ENCODE data around the gene MSI2.

MSI2 gene

GRCh38 chr17:57441270-57441600, 184.9 kb downstream of the MSI2 start:
- no peak for DNase-seq (ENCODE audit: low read depth, low spot score)
- Histone ChIP-seq H3K9me3 (ENCODE audit: low read depth, low read length) (no peaks in the 10 kb centered on the region), H3K9ac (ENCODE audit: insufficient read length) (no peak overlapping the region), H3K36me3 (ENCODE audit: insufficient read depth, low read length) (no peaks in the 10 kb centered on the region), H3K4me3 (no peak overlapping the region), H3K27ac (no peak overlapping the region)
- no peak for TF ChIP-seq FOXP2 (optimal IDR thresholded peaks at IDR 0.05; ENCODE audit: control extremely low read depth, extremely low read length, insufficient read depth)
- no peak for TF ChIP-seq POLR2AphosphoS5 (IDR thresholded peaks at IDR 0.05; ENCODE audit: borderline replicate concordance, low read depth, low read length)
- TF ChIP-seq EZH2 (IDR thresholded peaks at IDR 0.05): no peak

- Histone ChIP-seq H3K36me3 (ENCODE audit: insufficient read depth, low read length) (no peaks in the 10 kb centered on the region), H3K4me3 (no peak overlapping the region), H3K27ac (no peak overlapping the region), H3K9ac (ENCODE audit: insufficient read length) (no peak overlapping the region), H3K9me3 (ENCODE audit: low read depth, low read length) (no peaks in the 10 kb centered on the region)
- no peak for DNase-seq (ENCODE audit: low read depth, low spot score)
- TF ChIP-seq POLR2AphosphoS5 (IDR thresholded peaks at IDR 0.05; ENCODE audit: borderline replicate concordance, low read depth, low read length): no peak
- TF ChIP-seq EZH2 (IDR thresholded peaks at IDR 0.05): no peak
- no peak for TF ChIP-seq FOXP2 (optimal IDR thresholded peaks at IDR 0.05; ENCODE audit: control extremely low read depth, extremely low read length, insufficient read depth)
Measured at GRCh38 chr17:57442401-57442823, 186.1 kb downstream of the MSI2 start.

GRCh38 chr17:57442914-57443571, 186.7 kb downstream of the MSI2 start:
- TF ChIP-seq FOXP2 (optimal IDR thresholded peaks at IDR 0.05; ENCODE audit: control extremely low read depth, extremely low read length, insufficient read depth) (no peak), EZH2 (IDR thresholded peaks at IDR 0.05) (no peak), POLR2AphosphoS5 (IDR thresholded peaks at IDR 0.05; ENCODE audit: borderline replicate concordance, low read depth, low read length) (no peak)
- Histone ChIP-seq H3K4me3 (no peak overlapping the region), H3K9ac (ENCODE audit: insufficient read length) (no peak overlapping the region), H3K36me3 (ENCODE audit: insufficient read depth, low read length) (no peaks in the 10 kb centered on the region), H3K27ac (no peak overlapping the region), H3K9me3 (ENCODE audit: low read depth, low read length) (no peaks in the 10 kb centered on the region)
- no peak for DNase-seq (ENCODE audit: low read depth, low spot score)

GRCh38 chr17:57443781-57444180, 187.5 kb downstream of the MSI2 start:
- TF ChIP-seq FOXP2 (optimal IDR thresholded peaks at IDR 0.05; ENCODE audit: control extremely low read depth, extremely low read length, insufficient read depth) (no peak), EZH2 (IDR thresholded peaks at IDR 0.05) (no peak), POLR2AphosphoS5 (IDR thresholded peaks at IDR 0.05; ENCODE audit: borderline replicate concordance, low read depth, low read length) (no peak)
- DNase-seq (ENCODE audit: low read depth, low spot score): no peak
- Histone ChIP-seq H3K9me3 (ENCODE audit: low read depth, low read length) (no peaks in the 10 kb centered on the region), H3K4me3 (no peak overlapping the region), H3K9ac (ENCODE audit: insufficient read length) (no peak overlapping the region), H3K36me3 (ENCODE audit: insufficient read depth, low read length) (no peaks in the 10 kb centered on the region), H3K27ac (no peak overlapping the region)

GRCh38 chr17:57444682-57445450, 188.5 kb downstream of the MSI2 start:
- Histone ChIP-seq H3K36me3 (ENCODE audit: insufficient read depth, low read length) (no peaks in the 10 kb centered on the region), H3K27ac (no peak overlapping the region), H3K9me3 (ENCODE audit: low read depth, low read length) (no peaks in the 10 kb centered on the region), H3K4me3 (no peak overlapping the region), H3K9ac (ENCODE audit: insufficient read length) (no peak overlapping the region)
- DNase-seq (ENCODE audit: low read depth, low spot score): no peak
- TF ChIP-seq EZH2 (IDR thresholded peaks at IDR 0.05) (no peak), POLR2AphosphoS5 (IDR thresholded peaks at IDR 0.05; ENCODE audit: borderline replicate concordance, low read depth, low read length) (no peak), FOXP2 (optimal IDR thresholded peaks at IDR 0.05; ENCODE audit: control extremely low read depth, extremely low read length, insufficient read depth) (no peak)

GRCh38 chr17:57445772-57446472, 189.6 kb downstream of the MSI2 start:
- no peak for TF ChIP-seq EZH2 (IDR thresholded peaks at IDR 0.05)
- TF ChIP-seq POLR2AphosphoS5 (IDR thresholded peaks at IDR 0.05; ENCODE audit: borderline replicate concordance, low read depth, low read length): no peak

GRCh38 chr17:57447357-57447989, 191.2 kb downstream of the MSI2 start:
- no peak for DNase-seq (ENCODE audit: low read depth, low spot score)
- no peak for TF ChIP-seq FOXP2 (optimal IDR thresholded peaks at IDR 0.05; ENCODE audit: control extremely low read depth, extremely low read length, insufficient read depth)
- TF ChIP-seq POLR2AphosphoS5 (IDR thresholded peaks at IDR 0.05; ENCODE audit: borderline replicate concordance, low read depth, low read length): no peak
- no peak for TF ChIP-seq EZH2 (IDR thresholded peaks at IDR 0.05)
- H3K36me3 ChIP-seq (ENCODE audit: insufficient read depth, low read length): no peaks in the 10 kb centered on the region
- no peak overlapping the region for H3K9ac ChIP-seq (ENCODE audit: insufficient read length)
- no peak overlapping the region for H3K27ac ChIP-seq
- no peaks in the 10 kb centered on the region for H3K9me3 ChIP-seq (ENCODE audit: low read depth, low read length)
- no peak overlapping the region for H3K4me3 ChIP-seq

More at GRCh38 chr17:57445772-57446472, 189.6 kb downstream of the MSI2 start:
- no peak for DNase-seq (ENCODE audit: low read depth, low spot score)
- no peaks in the 10 kb centered on the region for H3K36me3 ChIP-seq (ENCODE audit: insufficient read depth, low read length)
- H3K4me3 ChIP-seq: no peak overlapping the region
- H3K9ac ChIP-seq (ENCODE audit: insufficient read length): no peak overlapping the region
- no peak overlapping the region for H3K27ac ChIP-seq
- H3K9me3 ChIP-seq (ENCODE audit: low read depth, low read length): no peaks in the 10 kb centered on the region

Measured in SK-N-MC (cell line).